ENCODE data around the gene SLC17A9.
"Not testable (repeated sequence)": the region's sequence is repeated elsewhere in the genome, so short reads cannot be mapped to it uniquely, and the experiment has no call there.

Gene SLC17A9

GRCh38 chr20:62957136-62958117, 4.9 kb downstream of the SLC17A9 start:
- no peak for DNase-seq

- DNase-seq = no peak
These were observed 6.0 kb downstream of the SLC17A9 start for GRCh38 chr20:62958388-62959100.

DNA sequence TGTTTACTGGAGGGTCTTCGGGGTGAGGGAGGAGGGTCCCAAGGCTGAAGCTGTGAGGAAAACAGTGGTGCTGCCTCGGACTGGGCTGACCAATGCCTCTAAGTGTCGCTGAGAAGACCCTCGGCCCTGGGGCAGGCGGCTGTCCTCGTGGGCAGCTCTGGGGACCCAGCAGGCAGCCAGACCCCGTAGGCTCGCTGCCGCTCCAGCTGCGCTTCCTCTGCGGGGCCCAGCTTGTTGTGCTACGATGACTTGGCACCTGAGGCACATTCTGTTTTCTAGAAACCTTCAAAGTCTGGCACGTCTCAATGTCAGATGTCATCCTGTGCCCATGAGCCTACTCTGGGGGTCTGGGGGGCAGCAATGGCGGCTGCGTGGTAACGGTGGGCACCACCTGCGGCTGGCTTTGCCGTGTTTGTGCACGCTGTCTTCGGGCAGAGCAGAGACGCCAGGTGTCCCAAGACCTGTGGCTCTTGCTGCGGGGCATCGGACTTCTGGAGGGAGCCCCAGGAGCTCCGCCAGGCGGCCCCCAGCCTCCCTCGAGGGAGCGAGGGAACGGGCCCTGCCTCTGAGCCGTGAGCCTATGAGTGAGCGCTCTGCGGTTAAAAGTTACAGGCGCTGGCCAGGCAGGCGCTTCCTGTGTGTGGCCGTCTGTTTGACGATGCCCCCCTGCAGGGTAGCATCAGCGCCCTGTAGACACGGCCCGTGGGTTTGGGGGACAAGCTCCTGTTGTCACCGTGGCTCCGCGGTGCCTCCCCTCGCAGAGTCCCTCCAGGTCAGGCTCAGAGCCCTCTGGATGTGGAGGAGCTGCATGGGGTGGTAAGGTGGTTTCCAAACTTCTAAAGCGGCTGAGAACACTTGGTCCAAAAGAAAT, 6.8 kb downstream of the SLC17A9 start:
- DNase-seq = no peak

GRCh38 chr20:62959998-62960436, 7.5 kb downstream of the SLC17A9 start:
- DNase-seq = no peak

DNA sequence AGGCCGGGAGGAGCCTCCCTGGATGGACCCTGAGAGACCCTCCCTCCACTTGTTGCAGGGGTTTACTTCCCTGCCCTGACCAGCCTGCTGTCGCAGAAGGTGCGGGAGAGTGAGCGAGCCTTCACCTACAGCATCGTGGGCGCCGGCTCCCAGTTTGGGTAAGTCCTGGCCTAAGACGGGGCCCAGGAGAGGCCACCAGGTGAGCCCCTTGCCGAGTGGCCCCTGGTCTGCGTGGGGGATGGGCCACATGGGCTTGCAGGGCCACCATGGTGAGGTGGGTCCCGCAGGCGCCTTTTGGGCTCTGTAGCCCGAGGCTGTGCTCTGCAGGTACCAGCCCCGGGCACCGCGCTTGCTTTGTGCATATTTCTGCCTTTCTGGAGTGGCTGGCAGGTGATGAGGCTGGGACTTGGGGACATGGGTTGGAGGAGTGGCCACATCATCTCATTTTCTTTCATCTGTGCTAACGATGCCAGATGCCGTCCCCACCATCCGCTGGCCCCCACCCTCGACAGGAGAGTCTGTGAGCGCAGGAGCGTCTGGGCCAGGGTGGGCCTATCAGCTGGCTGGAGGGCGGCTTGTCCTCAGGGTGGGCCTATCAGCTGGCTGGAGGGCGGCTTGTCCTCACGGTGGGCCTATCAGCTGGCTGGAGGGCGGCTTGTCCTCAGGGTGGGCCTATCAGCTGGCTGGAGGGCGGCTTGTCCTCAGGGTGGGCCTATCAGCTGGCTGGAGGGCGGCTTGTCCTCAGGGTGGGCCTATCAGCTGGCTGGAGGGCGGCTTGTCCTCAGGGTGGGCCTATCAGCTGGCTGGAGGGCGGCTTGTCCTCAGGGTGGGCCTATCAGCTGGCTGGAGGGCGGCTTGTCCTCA, 8.2 kb downstream of the SLC17A9 start:
- not testable (repeated sequence) for DNase-seq

DNA sequence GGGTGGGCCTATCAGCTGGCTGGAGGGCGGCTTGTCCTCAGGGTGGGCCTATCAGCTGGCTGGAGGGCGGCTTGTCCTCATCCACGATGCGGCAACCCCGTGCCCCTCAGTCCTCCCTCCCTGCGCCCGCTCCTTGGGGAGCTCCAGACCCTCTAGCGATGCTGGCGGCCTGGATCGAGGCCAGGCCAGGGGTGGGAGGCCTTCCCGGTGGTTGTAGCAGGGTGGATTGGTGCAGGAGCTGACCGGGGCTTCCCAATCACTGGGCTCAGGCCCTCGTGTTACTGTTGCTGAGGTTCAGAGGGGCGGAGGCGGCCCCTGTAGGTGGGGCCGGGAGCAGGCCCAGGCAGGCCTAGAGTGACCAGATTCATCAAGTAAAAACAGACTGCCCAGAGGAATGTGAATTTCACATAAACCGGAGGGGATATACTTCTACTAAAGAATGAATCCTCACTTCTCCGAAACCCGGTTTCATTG, 8.8 kb downstream of the SLC17A9 start:
- DNase-seq = no peak

- DNase-seq = no peak
These were observed 9.3 kb downstream of the SLC17A9 start for GRCh38 chr20:62961799-62962198.

DNA sequence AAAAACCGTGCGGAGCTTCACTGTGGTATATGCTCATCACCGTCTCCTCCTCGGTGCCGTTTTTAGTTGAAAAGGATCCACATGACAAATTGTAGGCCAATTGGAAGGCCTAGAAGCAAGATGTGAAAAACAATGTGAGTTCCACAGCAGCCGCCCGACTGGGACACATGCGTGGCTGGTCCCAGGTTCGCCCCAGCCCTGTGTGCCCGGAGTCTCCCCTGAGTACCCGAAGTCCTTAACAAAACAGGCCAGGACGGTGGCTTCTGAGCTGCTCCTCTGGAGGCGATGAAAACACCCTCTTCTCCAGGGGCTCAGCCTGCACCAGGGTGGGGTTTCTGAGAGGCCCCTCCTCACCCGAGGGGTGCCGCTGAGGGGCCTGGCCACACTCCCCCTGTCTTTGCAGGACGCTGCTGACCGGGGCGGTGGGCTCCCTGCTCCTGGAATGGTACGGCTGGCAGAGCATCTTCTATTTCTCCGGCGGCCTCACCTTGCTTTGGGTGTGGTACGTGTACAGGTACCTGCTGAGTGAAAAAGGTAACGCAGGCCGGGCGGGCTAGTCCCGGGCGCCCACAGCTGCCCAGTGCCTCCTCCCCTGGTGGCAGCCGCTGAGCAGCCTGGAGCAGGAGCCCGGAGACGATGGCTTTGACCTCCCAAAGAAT, 9.8 kb downstream of the SLC17A9 start:
- no peak for DNase-seq

DNA sequence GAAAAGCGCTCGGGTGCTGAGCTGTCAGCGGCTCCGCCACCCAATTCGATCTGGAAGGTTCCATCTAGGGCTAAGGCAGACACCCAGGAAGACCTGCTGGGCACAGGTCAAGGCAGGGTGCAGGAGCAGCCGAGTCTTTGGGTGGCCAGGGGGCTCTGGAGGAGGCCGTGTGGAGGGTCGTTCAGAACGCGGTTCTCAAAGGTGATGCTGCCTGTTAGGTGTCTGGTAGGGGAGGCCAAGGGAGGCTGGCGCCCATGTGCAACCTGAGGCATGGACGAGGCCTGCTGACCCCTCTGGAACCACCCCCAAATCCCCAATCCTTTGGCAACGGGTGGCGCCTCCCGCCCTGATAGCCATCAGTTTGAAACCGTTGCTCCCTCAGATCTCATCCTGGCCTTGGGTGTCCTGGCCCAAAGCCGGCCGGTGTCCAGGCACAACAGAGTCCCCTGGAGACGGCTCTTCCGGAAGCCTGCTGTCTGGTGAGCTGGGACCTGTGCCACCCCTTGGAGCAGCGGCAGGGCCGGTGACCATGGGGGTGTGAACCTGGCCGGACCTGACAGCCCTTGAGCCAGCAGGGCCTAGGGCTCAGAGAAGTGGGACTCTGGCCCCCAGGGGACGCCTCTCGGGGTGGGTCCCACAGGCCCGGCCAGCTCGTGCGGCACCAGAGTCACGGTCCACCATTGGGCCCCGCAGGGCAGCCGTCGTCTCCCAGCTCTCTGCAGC, 10.5 kb downstream of the SLC17A9 start:
- DNase-seq = no peak

GRCh38 chr20:62963614-62964397, 11.3 kb downstream of the SLC17A9 start:
- no peak for DNase-seq

GRCh38 chr20:62964700-62965099, 12.2 kb downstream of the SLC17A9 start:
- no peak for DNase-seq

- DNase-seq = no peak
These were observed 12.9 kb downstream of the SLC17A9 start for GRCh38 chr20:62965363-62965771.

DNA sequence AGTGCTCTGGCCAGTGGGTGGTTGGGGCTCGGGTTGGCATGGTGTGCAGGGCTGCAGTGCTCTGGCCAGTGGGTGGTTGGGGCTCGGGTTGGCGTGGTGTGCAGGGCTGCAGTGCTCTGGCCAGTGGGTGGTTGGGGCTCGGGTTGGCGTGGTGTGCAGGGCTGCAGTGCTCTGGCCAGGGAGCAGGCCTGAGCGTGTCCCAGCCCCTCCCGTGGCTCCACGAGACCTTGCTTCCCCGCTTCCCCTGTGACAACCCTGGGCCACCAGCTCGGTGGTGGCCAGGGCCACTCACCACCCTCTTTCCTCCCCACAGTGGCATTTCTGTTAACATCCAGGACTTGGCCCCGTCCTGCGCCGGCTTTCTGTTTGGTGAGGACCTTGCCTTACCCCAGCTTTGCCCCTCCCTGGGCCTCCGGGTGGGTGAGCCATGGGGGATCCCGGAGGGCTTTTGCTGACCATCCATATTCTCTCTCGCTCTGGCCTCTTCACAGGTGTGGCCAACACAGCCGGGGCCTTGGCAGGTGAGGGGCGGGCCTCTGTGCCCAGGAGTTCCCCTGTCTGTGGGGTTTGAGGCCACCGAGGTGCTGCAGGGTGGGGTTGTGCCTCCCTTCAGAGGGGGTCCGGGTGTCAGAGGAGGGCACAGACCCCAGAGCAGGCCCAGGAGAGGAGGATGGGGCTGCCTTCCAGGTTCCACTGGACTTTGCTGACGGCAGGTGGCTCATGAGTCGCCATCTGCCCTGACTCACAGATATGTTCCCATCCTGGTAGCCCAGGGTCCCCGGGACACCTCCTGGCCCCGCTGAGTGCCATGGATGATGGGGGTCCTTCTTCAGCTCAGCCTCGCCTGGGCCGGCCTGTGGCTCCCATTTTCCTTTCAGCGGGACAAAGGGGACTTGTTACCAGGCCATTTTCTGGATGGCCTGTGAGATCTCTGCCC, 14.0 kb downstream of the SLC17A9 start:
- DNase-seq = no peak

DNA sequence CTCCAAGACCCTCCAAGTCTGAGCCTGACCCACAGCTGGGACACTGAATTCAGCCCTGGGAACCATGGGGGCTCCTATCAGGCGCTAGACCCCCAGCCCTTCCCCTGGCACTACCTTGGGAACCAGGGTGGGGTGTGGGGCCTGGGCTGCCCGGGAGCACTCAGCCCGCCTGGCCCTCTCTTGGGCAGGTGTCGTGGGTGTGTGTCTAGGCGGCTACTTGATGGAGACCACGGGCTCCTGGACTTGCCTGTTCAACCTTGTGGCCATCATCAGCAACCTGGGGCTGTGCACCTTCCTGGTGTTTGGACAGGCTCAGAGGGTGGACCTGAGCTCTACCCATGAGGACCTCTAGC, 14.6 kb downstream of the SLC17A9 start:
- no peak for DNase-seq

GRCh38 chr20:62967628-62968351, 15.3 kb downstream of the SLC17A9 start:
- DNase-seq = no peak

DNA sequence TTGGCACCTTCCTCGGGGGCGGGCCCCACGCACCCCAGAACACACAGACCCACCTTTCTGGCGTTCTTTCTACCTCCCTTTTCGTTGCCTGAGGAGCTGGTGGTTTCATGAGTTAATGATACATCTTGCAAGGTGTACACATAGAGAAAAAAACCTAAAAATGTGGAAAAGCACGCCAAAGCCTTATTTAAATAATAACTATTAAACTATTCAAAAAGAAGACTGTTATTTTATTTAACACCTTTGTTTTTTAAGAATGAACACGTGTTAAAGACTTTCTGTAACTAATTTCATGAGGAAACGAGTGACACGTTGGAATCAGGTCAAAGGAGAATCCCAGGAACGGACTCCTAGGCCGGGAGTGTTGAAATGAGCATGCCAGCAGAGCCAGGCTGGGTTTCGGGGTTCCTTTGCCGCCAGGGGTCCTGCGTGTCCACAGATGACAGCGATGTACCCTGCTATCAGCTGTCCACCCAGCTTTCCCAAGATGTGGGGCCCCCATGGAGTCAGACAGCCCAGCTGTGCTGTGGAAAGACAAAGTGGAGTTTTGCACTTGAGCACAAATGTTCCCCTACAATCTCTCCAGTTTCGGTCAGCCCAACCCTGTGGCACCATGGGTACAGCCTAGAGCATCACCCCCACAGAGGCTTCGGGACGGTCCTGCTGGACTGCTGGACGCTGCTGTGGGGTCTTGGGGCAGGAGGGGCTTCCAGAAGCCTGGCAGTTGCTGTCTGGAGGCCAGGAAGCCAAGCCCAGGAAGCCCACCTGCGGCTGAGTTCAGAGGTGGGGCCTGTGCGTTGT, 16.1 kb downstream of the SLC17A9 start:
- DNase-seq = no peak

DNA sequence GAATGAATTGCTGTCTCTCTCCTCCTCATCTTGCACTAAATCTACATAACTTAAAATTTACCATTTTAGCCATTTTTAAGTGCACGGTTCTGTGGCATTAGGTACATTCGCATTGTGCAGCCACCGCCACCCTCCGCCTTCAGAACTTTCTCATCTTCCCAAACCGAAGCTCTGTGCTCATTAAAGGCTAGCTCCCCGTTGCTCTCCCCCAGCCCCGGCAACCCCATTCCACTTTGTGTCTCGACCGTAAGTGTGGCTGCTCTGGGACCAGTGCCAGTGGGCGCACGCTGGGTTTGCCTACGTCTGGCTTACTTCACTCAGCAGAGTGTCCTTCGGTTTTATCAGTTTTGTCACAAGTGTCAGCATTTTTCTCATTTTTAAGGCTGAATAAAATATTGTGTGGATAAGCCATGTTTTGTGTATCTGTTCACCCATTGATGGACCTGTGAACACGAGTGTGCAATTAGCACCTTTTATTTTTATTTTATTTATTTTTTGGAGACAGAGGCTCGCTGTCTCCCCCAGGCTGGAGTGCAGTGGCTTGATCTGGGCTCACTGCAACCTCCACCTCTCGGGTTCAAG, 16.8 kb downstream of the SLC17A9 start:
- DNase-seq = no peak

Measured in cortex of kidney (tissue), 1 donor.